AG20443 (cell line): ENCODE data around the gene IGSF23.
"Not testable (repeated sequence)": the region's sequence is repeated elsewhere in the genome, so short reads cannot be mapped to it uniquely, and the experiment has no call there.

ENCODE experiments used
- DNase-seq: peaks from one replicate; pipeline ENCODE4 v3.0.0; 2012; ENCODE audit warnings: low spot score, mixed read lengths

IGSF23 gene

GRCh38 chr19:44587963-44588770 is 25.2 kb upstream of the IGSF23 start:
- peak; percentile 50 for DNase-seq

GRCh38 chr19:44588771-44589112 is 24.6 kb upstream of the IGSF23 start:
- no peak for DNase-seq

GRCh38 chr19:44590245-44591059 is 22.9 kb upstream of the IGSF23 start:
- DNase-seq, result no peak

GRCh38 chr19:44591340-44591993 is 21.9 kb upstream of the IGSF23 start:
- DNase-seq, result not testable (repeated sequence)

- DNase-seq, result no peak
These were observed 20.9 kb upstream of the IGSF23 start for GRCh38 chr19:44592451-44592890.

- no peak for DNase-seq
These were observed 20.1 kb upstream of the IGSF23 start for GRCh38 chr19:44593294-44593693.

- DNase-seq, result not testable (repeated sequence)
These were observed 19.5 kb upstream of the IGSF23 start for GRCh38 chr19:44593866-44594266.

- no peak for DNase-seq
These were observed 16.8 kb upstream of the IGSF23 start for GRCh38 chr19:44596428-44597130.

GRCh38 chr19:44597131-44597491 is 16.3 kb upstream of the IGSF23 start:
- DNase-seq, result no peak

- DNase-seq, result no peak
These were observed 15.0 kb upstream of the IGSF23 start for GRCh38 chr19:44598355-44598754.

- DNase-seq, result no peak
These were observed 14.5 kb upstream of the IGSF23 start for GRCh38 chr19:44598880-44599279.

GRCh38 chr19:44600466-44600865 is 12.9 kb upstream of the IGSF23 start:
- DNase-seq, result no peak

GRCh38 chr19:44602081-44602480 is 11.3 kb upstream of the IGSF23 start:
- DNase-seq, result no peak

- peak; percentile 87 for DNase-seq
These were observed 10.0 kb upstream of the IGSF23 start for GRCh38 chr19:44603201-44603945.

- no peak for DNase-seq
These were observed 9.1 kb upstream of the IGSF23 start for GRCh38 chr19:44604241-44604640.

GRCh38 chr19:44605547-44605946 is 7.8 kb upstream of the IGSF23 start:
- no peak for DNase-seq

- no peak for DNase-seq
These were observed 6.3 kb upstream of the IGSF23 start for GRCh38 chr19:44607049-44607448.

- DNase-seq, result no peak
These were observed 5.4 kb upstream of the IGSF23 start for GRCh38 chr19:44607917-44608316.

- DNase-seq, result no peak
These were observed 5.0 kb upstream of the IGSF23 start for GRCh38 chr19:44608391-44608821.

GRCh38 chr19:44609219-44609618 is 4.1 kb upstream of the IGSF23 start:
- DNase-seq, result no peak

GRCh38 chr19:44610497-44610896 is 2.9 kb upstream of the IGSF23 start:
- DNase-seq, result peak; percentile 55
